ENCODE results near the gene NUMBL. TPM values are rescaled to one million over a fixed set of nuclear protein-coding genes. Genes with fewer than 3 reads are reported as not detected.
A peak's percentile ranks its signal among the peaks of the same experiment; 100 is the strongest.
"Not testable (repeated sequence)": the region's sequence is repeated elsewhere in the genome, so short reads cannot be mapped to it uniquely, and the experiment has no call there.

Gene NUMBL
- polyA plus RNA-seq, 1 donor from 2014 or later = 4.0 TPM

DNA sequence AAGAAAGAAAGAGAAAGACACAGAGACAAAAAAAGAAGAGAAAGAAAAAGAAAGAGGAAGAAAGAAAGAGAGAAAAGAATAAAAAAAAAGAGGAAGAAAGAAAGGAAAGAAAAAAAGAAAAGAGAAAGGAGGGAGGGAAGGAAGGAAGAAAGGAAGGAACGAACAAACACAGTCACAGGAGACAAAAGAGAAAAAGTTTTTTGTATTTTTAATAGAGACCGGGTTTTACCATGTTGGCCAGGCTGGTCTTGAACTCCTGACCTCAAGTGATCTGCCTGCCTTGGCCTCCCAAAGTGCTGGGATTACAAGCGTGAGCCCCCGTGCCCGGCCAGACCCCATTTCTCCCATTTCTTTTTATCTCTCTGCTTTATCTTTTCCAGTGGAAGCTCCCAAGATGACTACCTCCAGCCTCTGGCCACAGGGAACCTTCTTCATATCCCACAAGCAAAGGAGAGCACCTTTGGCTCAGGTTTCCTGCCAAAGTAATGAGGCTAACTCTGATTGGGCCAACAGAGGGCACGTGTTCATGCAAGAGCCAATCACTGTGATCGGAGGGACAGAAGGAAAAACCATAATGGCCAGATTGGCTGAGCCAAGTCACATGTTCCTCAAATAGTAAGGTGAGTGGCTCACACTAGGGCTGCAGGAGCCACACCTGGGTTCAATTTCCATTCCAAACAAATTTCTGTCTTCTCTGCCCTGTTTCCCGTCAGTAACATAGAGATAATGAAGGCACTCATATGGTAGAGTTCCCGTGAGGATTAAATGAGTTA, 40.4 kb downstream of the NUMBL start:
- H3K36me3 Mint-ChIP-seq, H3K4me3 Mint-ChIP-seq, H3K27ac Mint-ChIP-seq, H3K4me1 Mint-ChIP-seq, H3K9me3 Mint-ChIP-seq: not testable (repeated sequence)
- peaks cover 12% of the 10 kb centered on the region for H3K27me3 Mint-ChIP-seq

DNA sequence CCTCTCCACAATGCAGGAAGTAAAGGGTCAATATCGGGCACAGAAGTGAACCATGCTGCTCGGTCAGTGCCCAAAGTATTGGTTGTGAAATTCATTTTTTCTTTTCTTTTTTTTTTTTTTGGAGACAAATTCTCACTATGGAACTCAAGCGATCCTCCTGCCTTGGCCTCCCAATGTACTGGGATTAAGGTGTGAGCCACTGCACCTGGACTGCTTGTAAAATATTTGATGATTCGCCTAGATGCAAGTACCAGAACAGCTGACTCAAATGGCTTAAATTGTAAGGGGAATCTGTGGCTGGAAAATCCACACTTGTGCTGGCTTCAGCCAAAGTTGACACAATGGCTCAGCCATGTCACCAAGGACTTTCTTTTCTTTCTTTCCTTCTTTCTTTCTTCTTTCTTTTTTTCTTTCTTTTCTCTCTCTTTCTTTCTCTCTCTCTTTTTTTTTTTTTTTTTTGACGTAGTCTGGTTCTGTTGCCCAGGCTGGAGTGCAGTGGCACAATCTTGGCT, 43.7 kb downstream of the NUMBL start:
- Mint-ChIP-seq H3K9me3 (no peaks in the 10 kb centered on the region), H3K27ac (no peak overlapping the region), H3K4me3 (no peak overlapping the region), H3K4me1 (peaks cover 0 to 1% (median 0%) of the 10 kb centered on the region in 3 donors), H3K36me3 (peaks cover 1% of the 10 kb centered on the region), H3K27me3 (peaks cover 12% of the 10 kb centered on the region)

DNA sequence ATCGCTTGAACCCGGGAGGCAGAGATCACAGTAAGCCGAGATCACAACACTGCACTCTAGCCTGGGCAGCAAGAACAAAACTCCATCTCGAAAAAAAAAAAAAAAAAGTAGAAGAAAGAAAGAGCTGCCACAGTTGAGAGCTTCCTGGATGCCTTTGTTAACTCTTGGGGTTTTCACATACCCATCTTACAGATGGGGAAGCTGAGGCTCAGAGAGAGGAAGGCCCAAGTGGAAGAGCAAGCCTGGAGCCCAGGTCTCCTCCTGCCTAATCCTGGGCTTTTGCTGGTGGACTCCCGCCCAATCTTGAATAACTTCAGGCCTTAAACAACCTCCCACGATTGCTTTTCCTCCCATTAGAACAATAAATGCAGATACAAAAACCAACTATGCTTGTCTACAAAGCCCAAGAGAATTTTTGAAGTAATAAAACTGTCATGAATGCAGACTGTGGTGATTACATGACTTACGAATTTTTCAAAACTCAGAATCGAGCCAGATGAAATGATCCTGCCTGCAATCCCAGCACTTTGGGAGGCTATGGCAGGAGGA, 47.6 kb downstream of the NUMBL start:
- Mint-ChIP-seq H3K9me3 (no peaks in the 10 kb centered on the region), H3K36me3 (peaks cover 4% of the 10 kb centered on the region), H3K27ac (no peak overlapping the region), H3K27me3 (peaks cover 16% of the 10 kb centered on the region), H3K4me1 (peaks cover 0 to 9% (median 7%) of the 10 kb centered on the region in 3 donors), H3K4me3 (no peak overlapping the region)

DNA sequence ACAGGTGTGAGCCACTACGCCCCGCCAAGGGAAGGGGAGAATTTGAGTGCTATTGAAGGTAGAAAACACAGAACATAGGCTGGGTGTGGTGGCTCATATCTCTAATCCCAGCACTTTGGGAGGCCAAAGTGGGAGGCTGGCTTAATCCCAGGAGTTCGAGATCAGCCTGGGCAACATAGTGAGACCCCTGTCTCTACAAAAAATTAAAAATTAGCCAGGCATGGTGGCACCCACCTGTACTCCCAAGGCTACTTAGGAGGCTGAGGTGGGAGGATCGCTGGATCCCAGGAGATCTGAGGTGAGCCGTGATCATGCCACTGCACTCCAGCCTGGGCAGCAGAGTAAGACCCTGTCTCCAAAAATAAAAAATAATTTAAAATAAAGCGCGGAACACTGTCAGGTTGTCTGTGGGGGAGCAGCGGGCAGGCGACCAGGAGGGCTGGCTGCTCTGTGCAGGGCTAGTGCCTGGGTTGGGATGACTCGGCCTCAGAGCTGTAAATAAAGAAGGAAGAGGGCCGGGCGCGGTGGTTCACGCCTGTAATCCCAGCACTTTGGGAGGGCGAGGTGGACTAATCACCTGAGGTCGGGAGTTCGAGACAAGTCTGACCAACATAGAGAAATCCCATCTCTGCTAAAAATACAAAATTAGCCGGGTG, 48.3 kb downstream of the NUMBL start:
- no peaks in the 10 kb centered on the region for H3K9me3 Mint-ChIP-seq
- H3K27me3 Mint-ChIP-seq = peaks cover 16% of the 10 kb centered on the region
- peaks cover 0 to 9% (median 7%) of the 10 kb centered on the region in 3 donors for H3K4me1 Mint-ChIP-seq
- H3K4me3 Mint-ChIP-seq = no peak overlapping the region
- peaks cover 4% of the 10 kb centered on the region for H3K36me3 Mint-ChIP-seq
- H3K27ac Mint-ChIP-seq = no peak overlapping the region

DNA sequence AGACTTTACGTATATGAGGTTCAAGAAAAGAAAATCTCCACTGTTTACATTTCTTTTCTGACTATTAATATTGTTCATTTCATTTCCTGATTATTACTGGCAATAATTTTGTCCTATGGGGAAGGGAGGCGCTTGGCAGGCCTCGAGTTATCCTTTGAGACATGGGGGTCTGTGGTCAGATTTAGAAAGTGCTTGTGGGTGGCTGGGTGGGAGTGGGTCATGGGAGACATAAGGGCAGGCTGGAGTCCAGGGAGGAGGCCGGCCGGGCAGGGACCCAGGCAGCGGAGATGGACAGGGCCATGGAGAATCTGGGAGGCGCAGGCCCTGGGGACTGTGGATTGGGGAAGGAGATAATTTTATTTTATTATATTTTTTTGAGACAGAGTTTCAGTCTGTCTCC, 49.2 kb downstream of the NUMBL start:
- peaks cover 0 to 9% (median 7%) of the 10 kb centered on the region in 3 donors for H3K4me1 Mint-ChIP-seq
- H3K27ac Mint-ChIP-seq = no peak overlapping the region

DNA sequence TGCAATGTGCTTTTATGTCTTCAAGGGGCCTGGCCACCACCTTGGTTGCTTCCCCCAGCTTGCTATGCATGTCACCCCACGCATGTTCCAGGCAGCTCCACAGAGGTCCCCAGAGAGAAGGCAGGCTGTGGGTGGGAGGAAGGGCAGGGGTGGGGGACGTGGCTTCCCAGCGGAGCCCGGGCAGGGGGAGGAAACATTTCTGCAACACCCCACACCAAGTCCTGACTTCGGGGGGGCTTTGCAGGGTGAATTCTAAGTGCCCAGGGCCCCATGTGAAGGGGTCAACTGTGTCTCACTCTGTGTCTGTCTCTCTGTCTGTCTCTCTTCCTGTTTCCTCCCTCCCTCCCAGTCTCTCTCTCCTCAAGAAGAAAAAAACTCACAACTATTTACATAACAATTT, 49.7 kb downstream of the NUMBL start:
- peaks cover 4% of the 10 kb centered on the region for H3K36me3 Mint-ChIP-seq
- H3K4me1 Mint-ChIP-seq = peaks cover 0 to 9% (median 7%) of the 10 kb centered on the region in 3 donors
- H3K9me3 Mint-ChIP-seq = no peaks in the 10 kb centered on the region
- no peak overlapping the region for H3K4me3 Mint-ChIP-seq
- H3K27ac Mint-ChIP-seq = no peak overlapping the region
- H3K27me3 Mint-ChIP-seq = peaks cover 8% of the 10 kb centered on the region

More for the DNA sequence above, 49.2 kb downstream of the NUMBL start:
- no peaks in the 10 kb centered on the region for H3K9me3 Mint-ChIP-seq
- H3K4me3 Mint-ChIP-seq = no peak overlapping the region
- peaks cover 4% of the 10 kb centered on the region for H3K36me3 Mint-ChIP-seq
- H3K27me3 Mint-ChIP-seq = peaks cover 11% of the 10 kb centered on the region

DNA sequence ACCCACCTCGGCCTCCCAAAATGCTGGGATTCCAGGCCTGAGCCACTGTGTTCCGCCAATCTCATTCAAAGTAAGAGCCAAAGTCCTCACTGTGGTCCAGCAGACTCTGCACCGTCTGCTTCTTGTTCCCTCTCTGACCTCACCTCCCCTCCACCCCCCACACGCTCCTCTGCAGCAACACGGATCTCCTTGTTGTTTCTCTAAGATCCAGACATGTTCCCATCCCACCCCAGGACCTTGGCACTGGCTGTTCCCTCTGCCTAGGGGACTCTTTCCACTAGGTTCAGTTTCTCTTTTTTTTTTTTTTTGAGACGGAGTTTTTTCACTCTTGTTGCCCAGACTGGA, 50.8 kb downstream of the NUMBL start:
- peaks cover 9% of the 10 kb centered on the region for H3K27me3 Mint-ChIP-seq
- no peaks in the 10 kb centered on the region for H3K9me3 Mint-ChIP-seq
- no peak overlapping the region for H3K4me3 Mint-ChIP-seq
- H3K27ac Mint-ChIP-seq = no peak overlapping the region
- peaks cover 0 to 9% (median 6%) of the 10 kb centered on the region in 3 donors for H3K4me1 Mint-ChIP-seq
- H3K36me3 Mint-ChIP-seq = peaks cover 4% of the 10 kb centered on the region

DNA sequence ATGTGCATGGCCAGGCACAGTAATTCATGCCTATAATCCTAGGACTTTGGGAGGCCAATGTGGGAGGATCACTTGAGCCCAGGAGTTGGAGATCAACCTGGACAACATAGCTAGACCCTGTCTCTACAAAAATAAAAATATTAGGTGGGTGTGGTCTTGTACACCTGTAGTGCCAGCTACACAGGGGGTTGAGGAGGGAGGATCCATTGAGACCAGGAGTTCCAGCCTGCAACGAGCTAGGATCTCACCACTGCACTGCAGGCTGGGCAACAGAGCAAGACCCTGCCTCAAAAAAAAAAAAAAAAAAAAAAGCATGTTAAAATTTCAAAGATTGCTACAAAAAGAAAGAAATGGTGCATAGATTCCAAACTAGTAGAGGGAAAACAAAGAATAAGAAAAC, 52.1 kb downstream of the NUMBL start:
- Mint-ChIP-seq H3K36me3 (peaks cover 3% of the 10 kb centered on the region), H3K9me3 (no peaks in the 10 kb centered on the region), H3K27me3 (peaks cover 12% of the 10 kb centered on the region), H3K4me3 (no peak overlapping the region), H3K4me1 (peaks cover 0 to 13% (median 9%) of the 10 kb centered on the region in 3 donors), H3K27ac (no peak overlapping the region)

DNA sequence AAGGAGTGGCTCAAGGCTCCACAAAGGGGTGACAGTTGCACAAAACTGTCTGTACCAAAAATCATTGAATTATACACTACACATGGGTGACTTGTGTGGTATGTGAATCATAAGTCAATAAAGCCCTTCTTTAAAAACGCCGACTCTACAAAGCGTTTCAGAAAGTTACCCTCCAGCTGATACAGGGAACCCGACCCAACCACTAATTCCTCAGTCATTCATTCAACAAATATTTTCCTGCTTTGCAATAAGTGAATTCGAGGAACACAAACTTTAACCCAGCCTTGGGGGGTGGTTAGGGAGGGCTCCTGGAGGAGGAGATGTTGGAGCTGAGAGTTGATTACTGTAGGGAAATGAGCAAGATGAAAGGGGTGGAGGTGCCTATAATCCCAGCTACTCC, 57.2 kb downstream of the NUMBL start:
- Mint-ChIP-seq H3K36me3 (peaks cover 4% of the 10 kb centered on the region), H3K4me1 (peaks cover 0 to 5% (median 5%) of the 10 kb centered on the region in 3 donors), H3K27ac (no peak overlapping the region), H3K9me3 (no peaks in the 10 kb centered on the region), H3K27me3 (peaks cover 8% of the 10 kb centered on the region), H3K4me3 (peak overlapping the region in 1 of 4 donors; percentile 57)

DNA sequence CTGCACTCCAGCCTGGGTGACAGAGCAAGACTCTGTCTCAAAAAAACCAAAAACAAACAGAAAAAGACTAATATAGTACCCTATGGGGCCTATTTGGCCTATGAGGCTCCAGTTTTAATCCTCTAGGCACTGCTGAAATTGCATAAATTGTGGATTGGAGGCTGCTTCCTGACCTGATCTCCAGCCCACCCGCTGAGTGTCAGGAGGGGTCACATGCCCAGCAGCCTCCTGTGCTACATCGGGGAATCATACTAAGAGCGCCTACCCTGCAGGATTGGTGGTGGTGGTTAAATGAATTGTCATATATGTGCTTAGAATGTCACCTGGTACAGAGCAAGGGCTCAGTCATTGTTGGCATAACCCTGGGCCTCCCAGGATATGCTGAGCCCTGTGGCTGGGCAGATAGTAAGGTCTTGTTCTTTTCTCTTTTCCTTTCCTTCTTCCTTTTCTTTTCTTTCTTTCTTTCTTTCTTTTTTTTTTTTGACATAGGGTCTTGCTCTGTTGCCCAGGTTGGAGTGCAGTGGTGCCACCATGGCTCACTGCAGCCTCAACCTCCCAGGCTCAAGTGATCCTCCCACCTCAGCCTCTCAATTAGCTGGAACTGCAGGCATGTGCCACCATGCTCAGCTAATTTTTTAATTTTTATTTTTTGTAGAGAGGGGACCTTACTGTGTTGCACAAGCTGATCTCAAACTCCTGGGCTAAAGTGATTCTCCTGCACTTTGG, 58.0 kb downstream of the NUMBL start:
- H3K27me3 Mint-ChIP-seq = peaks cover 8% of the 10 kb centered on the region
- no peaks in the 10 kb centered on the region for H3K9me3 Mint-ChIP-seq
- H3K4me3 Mint-ChIP-seq = no peak overlapping the region
- H3K27ac Mint-ChIP-seq = no peak overlapping the region
- peaks cover 0 to 5% (median 5%) of the 10 kb centered on the region in 3 donors for H3K4me1 Mint-ChIP-seq
- H3K36me3 Mint-ChIP-seq = peaks cover 4% of the 10 kb centered on the region

DNA sequence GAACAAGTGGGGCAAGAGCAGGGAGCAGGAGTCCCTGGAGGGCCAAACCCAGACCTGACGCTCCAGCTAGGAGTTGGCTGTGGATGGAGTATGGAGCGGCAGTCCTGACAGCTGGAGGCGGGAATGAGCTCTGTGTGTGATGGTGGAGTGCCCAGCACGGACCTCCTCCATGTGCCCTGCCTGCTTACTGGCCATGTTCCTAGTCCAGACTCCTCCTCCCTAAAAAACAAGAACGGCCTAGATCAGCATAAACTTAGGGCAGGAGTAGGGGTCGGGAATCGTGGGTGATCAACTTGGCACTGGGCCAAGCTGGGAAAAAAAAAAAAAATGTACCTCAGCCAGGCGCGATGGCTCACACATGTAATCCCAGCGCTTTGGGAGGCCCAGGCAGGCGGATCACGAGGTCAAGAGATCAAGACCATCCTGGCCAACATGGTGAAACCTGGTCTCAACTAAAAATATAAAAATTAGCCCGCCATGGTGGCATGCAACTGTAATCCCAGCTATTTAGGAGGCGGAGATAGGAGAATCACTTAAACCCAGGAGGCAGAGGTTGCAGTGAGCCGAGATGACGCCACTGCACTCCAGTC, 59.8 kb downstream of the NUMBL start:
- Mint-ChIP-seq H3K4me3 (no peak overlapping the region), H3K9me3 (no peaks in the 10 kb centered on the region), H3K4me1 (peaks cover 0 to 5% (median 5%) of the 10 kb centered on the region in 3 donors), H3K27me3 (peaks cover 6% of the 10 kb centered on the region), H3K36me3 (peaks cover 4% of the 10 kb centered on the region), H3K27ac (no peak overlapping the region)

DNA sequence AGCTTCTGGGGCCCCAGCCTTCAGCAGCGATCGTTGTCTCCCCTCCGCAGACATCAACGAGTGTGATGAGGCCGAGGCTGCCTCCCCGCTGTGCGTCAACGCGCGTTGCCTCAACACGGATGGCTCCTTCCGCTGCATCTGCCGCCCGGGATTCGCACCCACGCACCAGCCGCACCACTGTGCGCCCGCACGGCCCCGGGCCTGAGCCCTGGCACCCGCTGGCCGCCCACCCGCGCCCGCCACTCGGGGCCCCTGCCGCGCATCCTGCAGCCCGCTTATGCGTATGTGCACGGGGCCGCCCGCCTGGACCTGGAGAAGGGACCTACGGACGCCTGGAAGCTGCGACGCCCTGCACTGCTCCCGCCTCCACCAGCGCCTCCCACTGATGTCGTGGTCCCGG, 61.1 kb downstream of the NUMBL start:
- Mint-ChIP-seq H3K27me3 (peaks cover under 1% of the 10 kb centered on the region), H3K4me3 (no peak overlapping the region), H3K27ac (no peak overlapping the region), H3K36me3 (peaks cover 6% of the 10 kb centered on the region), H3K4me1 (peaks cover 0 to 4% (median 2%) of the 10 kb centered on the region in 3 donors), H3K9me3 (no peaks in the 10 kb centered on the region)

DNA sequence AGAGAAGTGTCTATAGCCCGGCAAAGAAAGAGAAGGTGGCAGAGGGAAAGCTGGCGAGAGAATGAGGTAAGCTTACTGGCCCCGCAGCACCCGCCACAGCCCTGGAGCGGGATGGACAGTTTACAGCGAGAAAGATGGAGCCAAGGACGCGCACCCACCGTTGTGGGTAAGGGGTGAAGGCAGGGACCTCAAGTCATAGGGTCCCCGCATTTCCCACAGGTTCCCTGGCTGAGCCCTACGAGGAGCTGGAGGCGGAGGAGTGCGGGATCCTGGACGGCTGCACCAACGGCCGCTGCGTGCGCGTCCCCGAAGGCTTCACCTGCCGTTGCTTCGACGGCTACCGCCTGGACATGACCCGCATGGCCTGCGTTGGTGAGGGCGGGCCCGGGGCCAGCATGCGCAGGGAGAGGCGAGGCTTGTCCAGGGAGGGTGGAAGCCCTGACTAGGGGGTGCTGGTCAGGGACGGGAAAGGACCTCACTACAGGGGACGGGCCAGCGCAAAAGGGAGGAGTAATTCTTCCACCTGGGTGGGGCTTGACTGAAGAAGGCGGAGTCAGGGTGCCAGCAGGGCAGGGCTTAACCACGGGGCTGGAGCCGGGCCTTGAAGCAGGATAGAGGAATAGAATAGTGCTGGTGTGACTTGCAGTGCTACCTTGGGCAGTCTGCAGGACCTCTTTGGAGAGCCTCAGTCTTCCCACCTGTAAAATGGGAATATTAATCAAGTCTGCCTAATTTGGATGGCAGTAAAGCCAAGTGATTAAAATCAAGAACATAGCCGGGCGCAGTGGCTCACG, 62.8 kb downstream of the NUMBL start:
- H3K27me3 Mint-ChIP-seq = no peaks in the 10 kb centered on the region
- H3K9me3 Mint-ChIP-seq = no peaks in the 10 kb centered on the region
- no peak overlapping the region for H3K27ac Mint-ChIP-seq
- peaks cover 6% of the 10 kb centered on the region for H3K36me3 Mint-ChIP-seq
- peaks cover 0 to 2% (median 0%) of the 10 kb centered on the region in 3 donors for H3K4me1 Mint-ChIP-seq
- H3K4me3 Mint-ChIP-seq = no peak overlapping the region

DNA sequence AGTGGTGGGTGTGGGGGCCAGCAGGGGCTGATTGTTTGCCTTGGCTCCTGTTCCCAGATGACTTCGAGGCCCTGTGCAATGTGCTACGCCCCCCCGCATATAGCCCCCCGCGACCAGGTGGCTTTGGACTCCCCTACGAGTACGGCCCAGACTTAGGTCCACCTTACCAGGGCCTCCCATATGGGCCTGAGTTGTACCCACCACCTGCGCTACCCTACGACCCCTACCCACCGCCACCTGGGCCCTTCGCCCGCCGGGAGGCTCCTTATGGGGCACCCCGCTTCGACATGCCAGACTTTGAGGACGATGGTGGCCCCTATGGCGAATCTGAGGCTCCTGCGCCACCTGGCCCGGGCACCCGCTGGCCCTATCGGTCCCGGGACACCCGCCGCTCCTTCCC, 63.5 kb downstream of the NUMBL start:
- Mint-ChIP-seq H3K4me1 (peaks cover 0 to 2% (median 0%) of the 10 kb centered on the region in 3 donors), H3K9me3 (no peaks in the 10 kb centered on the region), H3K27me3 (no peaks in the 10 kb centered on the region), H3K4me3 (no peak overlapping the region), H3K36me3 (peaks cover 6% of the 10 kb centered on the region), H3K27ac (no peak overlapping the region)

All from IgD-negative memory B cell (primary cell).